Measurements from ENCODE around the gene CEP104.

Gene CEP104

GRCh38 chr1:3790952-3791351 is 66.1 kb downstream of the CEP104 start:
- no peak for DNase-seq

- DNase-seq: no peak
Observed at GRCh38 chr1:3790500-3790923, 66.5 kb downstream of the CEP104 start.

GRCh38 chr1:3789421-3790300 is 67.3 kb downstream of the CEP104 start:
- DNase-seq: no peak

DNA sequence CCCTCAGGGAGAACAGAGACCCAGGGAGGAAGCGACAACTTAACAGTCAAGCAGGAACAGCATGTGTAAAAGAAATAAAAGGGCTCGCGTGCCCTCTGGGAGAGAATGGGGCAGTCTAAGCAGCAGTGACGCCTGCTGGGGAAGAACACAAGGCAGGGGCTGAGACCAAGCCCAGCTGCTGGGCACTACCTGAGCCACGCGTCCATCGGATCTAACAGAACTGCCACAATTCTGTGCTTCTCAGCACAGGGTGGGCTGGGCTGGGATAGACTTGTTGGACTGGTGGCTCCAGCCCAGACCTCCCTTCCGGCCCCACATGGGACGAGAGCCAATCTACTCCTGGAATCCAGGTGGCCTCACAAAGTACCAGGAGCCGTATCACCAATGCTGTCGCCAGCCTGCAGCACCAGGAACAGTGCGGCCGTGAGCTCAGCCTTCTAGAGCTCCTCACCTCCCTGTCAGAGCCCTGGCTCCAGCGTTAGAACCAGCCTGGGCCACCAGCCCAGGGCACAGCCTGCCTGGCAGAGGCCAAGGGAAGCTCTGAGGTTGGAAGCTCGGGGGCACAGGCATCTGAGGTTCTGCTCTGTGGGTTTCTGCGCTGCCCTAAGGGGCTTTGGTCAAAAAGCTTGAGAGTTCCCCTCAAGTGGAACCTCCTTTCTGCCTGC is 68.1 kb downstream of the CEP104 start:
- DNase-seq: no peak

DNA sequence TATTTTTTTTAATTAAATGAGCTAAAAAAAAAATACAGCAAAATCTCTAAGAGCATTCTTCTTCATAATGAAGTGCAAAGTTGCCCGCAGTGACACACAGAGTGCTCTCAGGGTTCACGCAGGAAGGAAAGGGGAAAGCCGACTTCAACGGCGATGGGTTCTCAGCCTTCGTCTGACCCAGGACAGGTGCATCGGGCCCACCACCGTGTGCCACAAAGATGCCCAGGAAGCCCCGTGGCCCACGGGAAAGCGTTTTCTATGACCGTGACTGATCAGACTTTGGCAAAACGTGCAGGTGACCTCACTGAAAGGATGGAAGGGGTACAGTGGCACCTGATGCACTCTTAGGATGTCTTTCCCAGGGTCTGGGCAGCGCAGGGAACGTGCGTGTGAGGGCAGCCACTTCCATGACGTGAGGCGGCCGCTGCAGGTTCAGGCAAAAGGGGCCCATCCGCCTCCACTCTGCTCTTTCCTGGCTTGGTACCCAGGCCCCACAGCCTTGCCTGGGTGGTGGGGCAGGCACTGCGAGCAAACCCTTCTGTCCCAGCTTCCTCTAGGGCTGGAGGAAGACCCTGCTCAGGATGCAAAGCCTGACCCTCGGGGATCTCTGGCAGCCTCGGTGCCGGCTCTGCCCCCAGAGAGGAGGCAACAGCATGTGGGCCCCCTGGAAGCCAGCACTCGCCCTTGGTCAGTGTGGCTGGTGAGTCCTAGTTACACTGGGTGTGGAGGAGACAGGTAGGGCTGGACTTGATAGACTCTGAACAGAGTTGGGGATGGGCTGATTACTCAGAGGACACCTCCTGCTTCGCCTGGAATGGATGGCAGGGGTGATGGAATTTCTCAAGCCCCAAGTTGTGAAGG is 69.0 kb downstream of the CEP104 start:
- no peak for DNase-seq

DNA sequence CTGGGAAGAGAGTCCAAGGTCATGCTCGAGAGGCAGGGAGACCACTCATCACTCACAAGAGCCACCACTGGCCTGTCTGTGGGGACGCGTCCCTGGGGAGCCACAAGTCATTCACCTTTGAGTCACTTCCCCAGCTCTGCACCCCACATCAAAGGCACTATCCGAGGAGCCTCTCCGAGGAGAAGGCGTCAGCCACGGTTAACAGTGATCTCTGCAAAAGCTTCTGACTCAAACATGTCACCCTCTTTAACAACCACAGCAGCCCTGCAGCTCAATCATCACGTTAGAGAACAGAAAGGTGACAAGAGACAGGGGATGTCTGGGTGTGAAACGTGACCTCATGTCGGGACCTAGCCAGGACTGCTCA is 69.7 kb downstream of the CEP104 start:
- DNase-seq: no peak

- no peak for DNase-seq
Observed at GRCh38 chr1:3786468-3787348, 70.3 kb downstream of the CEP104 start.

DNA sequence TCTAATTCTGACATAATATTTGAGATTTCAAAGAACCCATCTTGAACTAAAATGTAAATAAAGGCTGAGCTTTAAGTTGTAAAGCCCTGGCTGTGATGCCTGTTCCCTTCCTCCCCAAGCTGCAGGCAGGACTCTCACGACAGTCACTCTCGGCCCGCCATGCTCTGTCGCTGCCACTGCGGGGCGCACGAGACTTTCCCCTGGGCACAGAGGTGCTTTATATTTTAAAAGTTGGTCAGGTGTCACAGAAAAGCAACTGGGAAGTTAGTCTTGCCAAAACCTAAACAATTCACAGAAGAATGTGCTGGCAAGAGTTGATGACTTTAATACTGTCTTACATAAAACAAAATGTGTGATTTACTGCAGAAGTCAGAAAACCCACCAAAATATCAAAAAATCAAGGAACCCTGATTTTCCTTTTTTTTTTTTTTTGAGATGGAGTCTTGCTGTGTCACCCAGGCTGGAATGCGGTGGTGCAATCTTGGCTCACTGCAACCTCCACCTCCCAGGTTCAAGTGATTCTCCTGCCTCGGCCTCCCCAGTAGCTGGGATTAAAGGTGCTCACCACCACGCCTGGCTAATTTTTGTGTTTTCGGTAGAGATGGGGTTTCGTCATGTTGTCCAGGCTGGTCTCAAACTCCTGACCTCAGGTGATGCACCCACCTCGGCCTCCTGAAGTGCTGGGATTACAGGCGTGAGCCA is 71.4 kb downstream of the CEP104 start:
- DNase-seq: no peak

- DNase-seq: no peak
Observed at GRCh38 chr1:3785045-3785444, 72.0 kb downstream of the CEP104 start.

DNA sequence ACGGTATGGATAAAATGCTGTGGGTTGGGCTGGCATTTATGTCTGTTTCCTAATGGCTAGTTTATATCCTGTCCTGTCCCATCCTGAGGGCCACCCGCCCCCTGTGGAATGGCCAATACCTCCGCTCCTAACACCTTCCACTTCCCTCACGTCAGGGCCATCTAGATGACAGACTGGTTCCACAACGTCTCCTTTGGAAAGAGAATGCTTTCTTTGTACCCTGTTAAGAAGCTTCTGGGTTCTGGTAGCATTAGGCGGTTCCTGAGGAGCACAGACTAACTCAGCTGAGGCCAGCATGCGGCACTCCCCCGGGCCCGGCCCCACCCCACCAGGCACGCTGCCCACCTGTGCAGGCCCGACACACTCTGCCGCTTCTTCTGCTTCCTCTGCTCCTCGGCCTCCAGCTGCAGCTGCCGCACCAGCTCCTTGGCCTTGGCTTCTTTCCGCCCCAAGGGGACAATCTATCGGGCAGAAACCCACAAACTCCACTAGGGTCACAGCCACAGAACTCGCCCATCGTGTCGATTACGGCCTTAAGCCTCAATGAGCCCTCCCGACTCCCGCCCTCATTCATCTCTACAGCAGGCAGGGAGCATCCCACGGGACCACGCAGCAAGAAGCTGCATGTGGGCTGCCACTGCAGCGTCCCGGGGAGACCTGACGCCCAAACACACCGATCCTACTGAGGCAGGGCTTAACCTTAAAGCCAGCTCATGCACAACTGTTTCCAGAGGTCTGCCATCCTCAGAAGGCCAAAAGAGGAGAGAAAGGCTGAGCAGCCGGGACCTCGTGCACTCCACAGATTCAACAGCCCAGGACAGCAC is 73.1 kb downstream of the CEP104 start:
- no peak for DNase-seq

- no peak for DNase-seq
Observed at GRCh38 chr1:3780901-3781300, 76.1 kb downstream of the CEP104 start.

DNA sequence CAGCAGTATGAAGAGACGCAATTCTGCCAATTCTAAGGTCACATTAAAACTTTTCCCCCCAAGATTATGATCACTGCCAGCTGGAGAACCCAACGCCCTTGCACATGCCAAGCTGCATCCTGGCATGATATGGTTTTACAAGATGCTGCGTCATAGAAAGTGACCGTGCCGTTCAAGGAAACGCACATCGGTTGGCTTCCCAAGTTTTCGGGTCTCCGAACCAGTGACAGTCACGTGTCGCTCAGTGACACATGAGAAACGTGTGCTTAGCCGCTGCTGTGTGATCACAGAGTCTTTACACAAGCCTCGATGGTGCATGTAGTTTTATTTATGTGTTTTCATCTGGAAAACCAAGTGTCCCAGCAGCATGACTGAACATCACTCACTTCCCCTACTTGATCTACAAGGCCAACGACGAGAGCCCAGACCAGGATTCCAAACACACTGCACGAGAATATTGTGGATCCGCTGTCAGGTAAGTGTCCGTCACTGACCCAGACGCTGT is 77.0 kb downstream of the CEP104 start:
- DNase-seq: no peak

DNA sequence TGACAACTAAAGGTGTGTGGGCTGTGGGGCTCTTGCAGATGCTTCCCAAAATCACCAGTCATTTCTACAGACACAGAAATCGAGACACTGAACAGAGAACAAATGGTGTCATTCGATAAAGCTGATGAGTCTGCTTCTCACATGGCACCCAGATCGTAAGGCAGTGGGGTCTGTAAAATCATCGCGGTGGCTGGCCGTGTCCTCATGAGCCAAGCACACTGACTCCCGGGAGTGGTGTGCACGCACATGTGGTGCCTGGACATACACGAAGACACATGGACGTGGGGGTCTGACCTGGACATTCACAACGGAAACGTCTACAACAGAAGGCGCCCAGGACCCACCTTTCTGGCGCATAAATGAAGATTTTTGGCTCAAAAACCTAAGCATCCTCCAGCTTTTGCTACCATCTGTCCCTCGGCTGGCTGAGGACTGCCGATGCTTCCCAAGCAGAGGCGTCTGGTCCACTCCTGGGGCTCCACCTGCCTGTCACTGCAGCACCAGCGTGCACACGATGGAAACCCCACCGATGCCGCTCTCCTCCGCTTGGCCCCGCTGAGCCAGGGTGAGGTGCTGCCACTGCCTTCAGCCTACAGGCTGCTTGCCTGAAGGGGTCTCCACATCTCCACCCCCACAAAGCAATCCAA is 77.6 kb downstream of the CEP104 start:
- DNase-seq: no peak

DNA sequence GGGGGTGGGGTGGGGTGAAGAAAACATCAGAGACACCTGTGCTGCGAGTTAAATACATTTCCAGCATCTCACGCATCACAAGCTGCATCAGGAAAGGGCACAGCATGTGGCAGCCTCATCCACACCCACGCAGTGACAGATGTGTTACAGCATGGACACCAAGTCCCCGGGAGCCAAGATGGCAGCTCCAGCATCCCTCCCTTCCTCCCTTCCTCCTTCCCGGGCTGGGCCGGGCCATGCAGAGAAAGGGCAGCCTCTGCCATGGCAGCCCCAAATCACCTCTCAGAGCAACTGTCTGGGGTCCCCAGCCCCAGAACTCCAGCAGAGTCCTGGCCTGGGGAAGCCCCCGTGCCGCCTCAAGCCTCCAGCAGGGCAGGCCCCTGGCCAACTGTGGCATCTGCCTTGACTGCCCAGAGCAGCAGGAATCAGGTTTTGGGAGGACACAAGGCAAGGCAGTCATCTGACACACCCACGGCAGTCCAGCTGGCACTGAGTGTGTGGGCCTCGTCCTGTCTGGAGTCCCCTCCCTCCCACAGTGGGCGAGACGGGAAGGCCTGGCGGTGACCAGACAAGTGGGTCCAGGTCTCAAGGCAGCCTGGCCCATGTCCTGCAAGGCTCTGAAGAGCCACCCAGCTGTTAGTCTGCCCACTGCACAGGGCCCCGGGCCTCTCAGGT is 78.3 kb downstream of the CEP104 start:
- DNase-seq: no peak

DNA sequence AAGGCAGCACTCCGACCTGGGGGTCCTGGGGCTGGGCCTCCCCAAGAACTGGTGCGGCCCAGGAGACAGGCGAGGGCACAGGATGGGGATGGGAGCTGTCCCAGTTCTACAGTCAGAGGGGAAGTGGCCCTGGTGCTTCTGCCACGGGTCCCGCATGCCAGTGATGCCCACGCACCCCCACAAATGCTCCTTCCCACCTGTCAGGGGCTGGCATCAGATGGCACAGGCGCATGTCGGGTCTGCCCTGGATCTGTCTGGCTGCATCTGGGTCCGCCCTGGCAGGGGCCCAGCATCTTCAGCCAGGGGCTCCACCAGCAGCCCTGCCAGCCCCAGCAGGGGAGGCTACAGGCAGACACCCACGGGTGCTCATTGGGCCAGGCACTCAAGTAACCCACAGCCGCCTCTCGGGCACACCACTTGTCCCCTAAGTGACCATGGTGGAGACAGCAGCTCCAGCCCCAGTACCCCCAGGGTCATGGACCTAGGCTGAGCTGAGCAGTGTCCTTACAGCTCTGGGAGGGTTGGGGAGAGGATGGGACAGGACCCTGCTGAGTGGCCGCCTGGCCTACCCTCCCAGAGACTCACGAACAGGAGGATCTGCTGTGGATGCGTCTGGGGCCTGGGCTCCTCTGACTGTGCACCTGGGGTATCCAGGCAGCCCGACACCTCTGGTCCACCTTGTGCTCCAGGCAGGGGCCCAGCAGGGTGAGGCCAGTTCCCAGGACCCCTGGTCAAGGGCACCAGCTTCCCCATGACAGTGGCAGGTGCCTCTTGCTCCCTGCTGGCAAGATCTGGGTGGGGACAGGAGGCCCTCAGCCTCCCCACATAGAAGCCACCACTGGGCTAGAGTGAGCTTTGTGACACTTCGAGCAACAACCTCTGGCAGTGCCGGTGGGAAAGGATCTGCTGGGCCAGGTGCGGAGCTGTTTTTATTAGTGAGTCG is 79.1 kb downstream of the CEP104 start:
- no peak for DNase-seq

- DNase-seq: no peak
Observed at GRCh38 chr1:3777078-3777547, 79.9 kb downstream of the CEP104 start.

DNA sequence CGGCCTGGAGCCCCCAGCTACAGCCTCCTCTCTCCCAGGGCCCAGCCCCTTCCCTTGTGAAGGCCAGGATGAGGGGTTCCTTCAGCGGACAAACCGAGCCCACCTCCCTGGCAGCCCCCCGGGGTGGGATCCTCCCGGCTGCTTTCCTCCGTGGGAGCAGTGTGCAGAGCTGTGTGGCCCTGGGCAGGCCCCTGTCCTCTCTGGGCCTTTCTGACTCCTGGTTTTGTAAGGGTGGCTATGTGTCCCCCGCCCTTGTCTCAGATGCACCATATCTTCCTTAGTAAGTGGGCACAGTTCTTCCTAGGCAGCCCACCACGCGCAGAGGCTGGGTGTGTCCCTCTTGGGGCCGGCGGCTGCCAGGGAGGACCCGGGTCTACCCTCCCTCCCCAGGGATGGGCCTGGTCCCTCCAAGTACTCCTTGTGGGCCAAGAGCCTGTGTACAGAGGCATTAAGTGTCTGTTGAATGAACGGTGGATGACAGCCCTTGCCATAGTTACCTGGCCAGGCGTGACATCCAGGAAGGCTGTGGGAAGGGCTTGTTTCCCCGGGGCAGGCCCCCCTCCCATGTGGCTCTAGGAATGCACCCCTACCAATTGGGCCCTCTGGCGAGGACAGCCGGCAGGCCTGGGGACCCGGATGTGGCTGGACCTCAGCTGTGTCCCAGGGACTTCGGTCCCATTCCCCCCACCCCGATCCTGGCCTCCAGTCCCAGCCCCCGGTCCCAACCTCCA is 80.6 kb downstream of the CEP104 start:
- no peak for DNase-seq
